Brain microvascular endothelial cell (primary cell): ENCODE results near the gene EIF2D.

ENCODE experiments used
- DNase-seq: peaks from one replicate; pipeline ENCODE4 v3.0.0-alpha.2; 2020
- H3K27ac ChIP-seq: fragments of 250-450 bp; sonication (Bioruptor Pico); 2 replicates; pipeline ENCODE4 v1.5.1; 2020; ENCODE audit warnings: mild to moderate bottlenecking, moderate library complexity
- H3K27me3 ChIP-seq: fragments of 250-450 bp; sonication (Bioruptor Pico); replicated peaks from 2 replicates; pipeline ENCODE4 v1.5.1; 2020; ENCODE audit warnings: mild to moderate bottlenecking
- H3K36me3 ChIP-seq: fragments of 250-450 bp; sonication (Bioruptor Pico); replicated peaks from 2 replicates; pipeline ENCODE4 v1.5.1; 2020; ENCODE audit warnings: mild to moderate bottlenecking
- H3K4me3 ChIP-seq: 2 replicates; pipeline ENCODE4 v1.5.1; 2011; ENCODE audit warnings: low read depth, mild to moderate bottlenecking, control low read depth, low read length, moderate library complexity
- in situ Hi-C: cut with HindIII; loops from 2 replicates; pipeline ENCODE4 v1.10.0; 2017; ENCODE audit warnings: low sequenced_read_pairs, low pct_ligation_motif_present
- TF ChIP-seq, protein P1 (sequence below): IDR thresholded peaks from 2 replicates; pipeline ENCODE4 v1.5.1; 2011; ENCODE audit warnings: low read depth, mild to moderate bottlenecking, moderate library complexity, low read length, control low read depth, inconsistent platforms; ENCODE audit errors: missing control alignments

The EIF2D gene

GRCh38 chr1:206559672-206559995 lies 52.6 kb downstream of the EIF2D start:
- no peaks in the 10 kb centered on the region for H3K27me3 ChIP-seq
- no peak overlapping the region for H3K4me3 ChIP-seq
- in situ Hi-C loops, result no loop called here
- DNase-seq, result no peak
- no peaks in the 10 kb centered on the region for H3K36me3 ChIP-seq
- H3K27ac ChIP-seq, result no peak overlapping the region
- TF ChIP-seq, protein P1, sequence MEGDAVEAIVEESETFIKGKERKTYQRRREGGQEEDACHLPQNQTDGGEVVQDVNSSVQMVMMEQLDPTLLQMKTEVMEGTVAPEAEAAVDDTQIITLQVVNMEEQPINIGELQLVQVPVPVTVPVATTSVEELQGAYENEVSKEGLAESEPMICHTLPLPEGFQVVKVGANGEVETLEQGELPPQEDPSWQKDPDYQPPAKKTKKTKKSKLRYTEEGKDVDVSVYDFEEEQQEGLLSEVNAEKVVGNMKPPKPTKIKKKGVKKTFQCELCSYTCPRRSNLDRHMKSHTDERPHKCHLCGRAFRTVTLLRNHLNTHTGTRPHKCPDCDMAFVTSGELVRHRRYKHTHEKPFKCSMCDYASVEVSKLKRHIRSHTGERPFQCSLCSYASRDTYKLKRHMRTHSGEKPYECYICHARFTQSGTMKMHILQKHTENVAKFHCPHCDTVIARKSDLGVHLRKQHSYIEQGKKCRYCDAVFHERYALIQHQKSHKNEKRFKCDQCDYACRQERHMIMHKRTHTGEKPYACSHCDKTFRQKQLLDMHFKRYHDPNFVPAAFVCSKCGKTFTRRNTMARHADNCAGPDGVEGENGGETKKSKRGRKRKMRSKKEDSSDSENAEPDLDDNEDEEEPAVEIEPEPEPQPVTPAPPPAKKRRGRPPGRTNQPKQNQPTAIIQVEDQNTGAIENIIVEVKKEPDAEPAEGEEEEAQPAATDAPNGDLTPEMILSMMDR, result no peak

GRCh38 chr1:206558794-206559671 lies 53.2 kb downstream of the EIF2D start:
- DNase-seq, result no peak
- TF ChIP-seq, protein P1, result no peak
- in situ Hi-C loops, result no loop called here
- H3K27me3 ChIP-seq, result no peaks in the 10 kb centered on the region
- H3K4me3 ChIP-seq, result no peak overlapping the region
- no peak overlapping the region for H3K27ac ChIP-seq
- H3K36me3 ChIP-seq, result no peaks in the 10 kb centered on the region

GRCh38 chr1:206557636-206558473 lies 54.4 kb downstream of the EIF2D start:
- TF ChIP-seq, protein P1, result no peak
- no peaks in the 10 kb centered on the region for H3K27me3 ChIP-seq
- no peaks in the 10 kb centered on the region for H3K36me3 ChIP-seq
- no peak overlapping the region for H3K27ac ChIP-seq
- in situ Hi-C loops, result no loop called here
- peak overlapping the region; percentile 49 for H3K4me3 ChIP-seq
- no peak for DNase-seq

DNA sequence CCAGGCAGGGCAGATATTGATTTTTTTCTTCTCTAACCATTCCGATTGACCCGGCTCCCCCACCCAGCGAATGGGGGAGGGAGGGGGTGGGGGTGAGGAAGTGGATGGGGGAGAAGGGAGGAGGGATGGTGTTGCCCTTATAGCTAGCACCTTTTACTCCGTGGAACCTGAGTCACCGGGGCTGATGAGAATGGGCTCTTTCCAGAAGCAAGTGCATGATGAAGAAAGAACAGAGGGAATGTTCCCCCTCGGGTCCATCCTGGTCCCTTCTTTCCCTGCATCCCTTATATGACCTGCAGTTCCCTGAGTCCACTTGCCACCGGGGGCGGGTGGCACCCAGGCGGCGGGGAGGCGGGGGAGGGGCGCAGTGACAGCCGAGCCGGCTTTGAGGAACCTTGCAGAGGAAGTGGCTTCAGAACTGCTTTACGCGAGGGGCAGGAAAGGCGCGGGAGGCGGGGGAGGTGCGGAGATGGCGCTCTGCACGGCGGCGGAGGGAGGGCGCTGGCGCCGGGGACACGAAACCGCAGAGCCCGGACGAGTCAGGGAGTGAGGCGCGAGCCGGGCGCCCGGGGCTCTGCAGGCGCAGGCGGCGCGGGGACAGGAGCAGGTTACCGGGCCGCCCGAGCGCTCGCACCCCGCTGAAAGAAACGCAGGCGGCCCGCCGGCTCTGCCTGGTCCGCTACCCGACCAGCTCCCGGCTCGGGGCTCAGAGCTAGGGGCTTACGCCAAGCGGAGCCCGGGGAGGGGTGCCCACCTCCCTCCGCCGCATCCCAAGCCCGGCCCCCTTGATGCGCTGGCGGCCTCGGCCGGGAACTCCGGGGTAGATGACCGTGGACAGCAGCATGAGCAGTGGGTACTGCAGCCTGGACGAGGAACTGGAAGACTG lies 55.3 kb downstream of the EIF2D start:
- Histone ChIP-seq H3K27ac (no peak overlapping the region), H3K4me3 (peak overlapping the region; percentile 49), H3K36me3 (no peaks in the 10 kb centered on the region), H3K27me3 (no peaks in the 10 kb centered on the region)
- in situ Hi-C loops, result no loop called here
- peak; percentile 9 for DNase-seq
- TF ChIP-seq, protein P1, result no peak

- no peak for DNase-seq
- Histone ChIP-seq H3K4me3 (no peak overlapping the region), H3K27me3 (no peaks in the 10 kb centered on the region), H3K27ac (no peak overlapping the region), H3K36me3 (no peaks in the 10 kb centered on the region)
- in situ Hi-C loops, result no loop called here
- TF ChIP-seq, protein P1, result no peak
These were observed 56.1 kb downstream of the EIF2D start for GRCh38 chr1:206556047-206556749.
